Activated CD4-positive, alpha-beta T cell treated with anti-CD3 and anti-CD28 coated beads for 4 hours (primary cell): ENCODE data around the gene GBGT1.

Experiments used
- DNase-seq, 2 donors: peaks; one replicate each; pipeline ENCODE4 v3.0.0-alpha.2; 2020

The GBGT1 gene

GRCh38 chr9:133122935-133123611, 40.6 kb downstream of the GBGT1 start:
- no peak for DNase-seq

DNA sequence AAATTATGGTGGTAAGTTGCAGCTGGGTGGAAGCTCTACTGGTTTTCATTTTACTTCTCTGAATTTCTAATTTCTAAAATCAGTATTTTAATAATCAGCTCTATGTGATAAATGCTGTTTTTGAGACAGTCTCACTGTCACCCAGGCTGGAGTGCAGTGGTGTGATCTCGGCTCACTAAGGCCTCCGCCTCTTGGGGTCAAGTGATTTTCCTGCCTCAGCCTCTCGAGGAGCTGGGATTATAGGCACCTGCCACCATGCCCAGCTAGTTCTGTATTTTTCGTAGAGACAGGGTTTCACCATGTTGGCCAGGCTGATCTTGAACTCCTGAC, 41.1 kb downstream of the GBGT1 start:
- DNase-seq, result no peak

DNA sequence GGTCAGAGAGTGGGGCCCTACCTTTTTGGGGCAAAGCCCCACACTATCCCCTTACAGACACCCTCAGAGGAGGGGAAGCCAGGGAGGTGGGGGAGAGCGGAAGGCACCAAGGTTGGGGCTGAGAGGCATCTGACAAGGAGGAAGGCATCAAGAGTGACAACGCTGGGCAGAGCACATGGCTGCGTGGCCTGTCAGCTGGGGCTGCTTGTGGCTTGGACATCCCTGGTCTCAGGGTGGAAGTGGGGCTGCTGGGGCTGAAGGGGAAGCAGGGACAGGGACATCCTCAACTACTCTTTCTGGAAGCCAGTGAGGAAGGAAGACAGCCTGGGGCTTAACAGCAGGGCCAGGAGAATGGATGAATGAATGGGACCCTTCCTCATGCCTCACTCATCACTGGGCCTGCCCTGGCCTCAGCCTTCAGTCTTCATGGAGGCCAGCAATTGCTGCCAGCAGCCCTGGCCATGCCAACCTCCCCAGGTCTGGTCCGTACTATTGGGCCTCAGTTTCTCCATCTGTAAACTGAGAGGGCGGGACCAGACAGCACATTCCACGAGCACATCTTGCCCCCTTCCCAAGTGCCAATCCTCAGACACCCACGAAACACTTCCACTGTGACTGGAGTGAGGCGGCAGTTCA, 41.7 kb downstream of the GBGT1 start:
- no peak for DNase-seq

- peak; percentile 91 for DNase-seq
Measured at GRCh38 chr9:133121198-133121914, 42.4 kb downstream of the GBGT1 start, which contains the start of gene RALGDS. Gene RALGDS, minus strand, starts transcription at chr9:133121240. Its CDS starts 86 bp downstream, at chr9:133121154.

- DNase-seq, result no peak
Measured at GRCh38 chr9:133120501-133121197, 43.1 kb downstream of the GBGT1 start.

- DNase-seq, result no peak
Measured at GRCh38 chr9:133119846-133120500, 43.7 kb downstream of the GBGT1 start.

- DNase-seq, result no peak
Measured at GRCh38 chr9:133119103-133119845, 44.4 kb downstream of the GBGT1 start.

DNA sequence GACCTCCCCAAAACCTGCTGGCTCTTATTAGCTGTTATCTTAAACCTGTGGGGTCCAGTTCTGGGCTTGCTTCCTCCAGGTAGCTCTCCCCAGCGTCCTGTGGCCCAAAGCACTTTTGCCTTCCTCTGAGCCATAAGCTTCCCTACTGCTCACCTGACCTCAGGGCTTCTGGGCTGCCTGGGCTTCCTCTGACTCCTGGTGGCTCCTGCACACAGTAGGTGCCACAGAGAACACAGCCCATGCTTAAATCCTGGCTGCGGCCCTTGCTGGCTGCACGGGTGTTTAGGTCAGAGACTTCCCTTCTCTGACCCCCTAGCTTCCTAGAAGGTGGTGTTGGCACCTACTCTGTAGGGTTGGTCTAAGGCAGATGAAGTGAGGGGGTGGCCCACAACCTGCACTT, 45.1 kb downstream of the GBGT1 start:
- DNase-seq, result no peak

GRCh38 chr9:133118179-133118520, 45.6 kb downstream of the GBGT1 start:
- DNase-seq, result no peak

DNA sequence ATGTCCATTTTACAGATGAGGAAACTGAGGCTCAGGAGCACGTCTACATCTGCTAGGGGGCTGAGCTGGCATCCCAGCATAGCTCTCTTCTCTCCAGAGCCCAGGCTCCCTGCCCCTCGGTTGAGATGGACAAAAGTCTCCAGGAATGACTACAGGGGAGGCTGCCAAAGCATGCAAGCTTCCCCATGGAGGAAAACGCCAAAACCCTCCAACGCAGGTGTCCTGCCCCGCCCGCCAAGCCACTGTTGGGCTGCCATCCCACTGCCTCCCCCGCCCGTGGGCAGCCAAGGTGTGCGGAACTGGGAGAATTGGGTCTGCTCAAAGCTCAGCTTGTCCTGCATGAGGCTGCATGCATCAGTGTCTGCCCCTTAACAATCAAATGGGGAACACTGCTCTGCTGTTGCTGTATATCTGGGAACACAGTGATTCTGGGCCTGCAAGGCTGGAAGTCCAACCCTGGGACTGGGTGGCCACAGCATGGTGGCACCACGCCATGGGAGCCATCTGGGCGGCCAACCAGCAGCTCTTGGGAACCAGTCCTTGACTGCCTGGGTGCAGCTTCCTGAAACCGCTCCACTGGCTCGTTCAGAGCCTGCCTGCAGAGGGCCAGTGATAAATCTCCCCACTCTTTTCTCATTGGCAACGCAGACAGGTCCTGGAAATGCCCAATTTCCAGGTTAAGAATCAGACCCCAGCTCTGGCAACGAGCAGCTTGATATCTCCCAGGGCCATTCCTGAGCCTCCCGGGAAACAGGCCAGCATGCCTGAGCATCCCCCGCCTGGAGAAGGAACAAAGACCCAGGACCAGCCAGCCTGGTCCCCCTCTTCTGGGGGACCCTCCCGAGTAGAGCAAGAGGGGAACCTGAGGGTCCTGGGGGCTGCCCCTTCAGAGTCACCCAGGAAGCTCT, 46.2 kb downstream of the GBGT1 start:
- no peak for DNase-seq

- no peak for DNase-seq
Measured at GRCh38 chr9:133116346-133117231, 47.1 kb downstream of the GBGT1 start.

DNA sequence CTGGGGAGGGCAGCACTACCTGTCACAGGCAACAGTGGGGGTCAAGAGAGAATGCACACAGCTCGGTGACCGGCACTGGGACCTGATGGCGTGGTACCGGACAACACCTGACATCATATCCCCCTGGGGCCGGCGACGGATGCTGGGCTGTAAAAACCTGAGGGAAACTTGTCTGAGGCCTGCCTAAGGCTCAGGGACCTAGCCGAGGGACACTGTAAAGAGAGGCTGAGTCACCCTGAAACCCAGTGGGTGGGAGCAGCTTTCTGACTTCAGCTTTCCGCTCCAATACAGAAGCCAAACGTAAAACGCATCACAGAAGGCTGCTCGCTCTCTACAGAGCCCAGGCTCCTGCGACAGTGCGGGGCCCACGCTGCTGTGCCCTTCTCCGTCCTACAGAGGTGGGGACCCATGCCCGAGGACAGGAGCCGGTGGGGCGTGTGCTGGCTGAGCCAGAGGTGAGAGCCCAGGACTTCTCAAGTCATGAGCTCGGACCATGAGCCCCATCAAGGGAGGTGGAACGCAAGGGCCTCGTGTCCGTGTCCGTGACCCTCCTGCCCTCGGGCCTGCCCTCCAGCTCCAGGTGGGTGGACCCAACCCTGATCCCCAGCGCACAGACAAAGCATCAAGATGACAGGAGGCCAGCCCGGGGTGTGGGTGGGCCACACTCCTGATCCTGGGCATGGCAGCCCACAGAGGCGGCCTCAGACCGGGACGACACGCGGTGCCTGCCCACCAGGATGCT, 47.9 kb downstream of the GBGT1 start:
- DNase-seq, result peak; percentile 49 to 67

DNA sequence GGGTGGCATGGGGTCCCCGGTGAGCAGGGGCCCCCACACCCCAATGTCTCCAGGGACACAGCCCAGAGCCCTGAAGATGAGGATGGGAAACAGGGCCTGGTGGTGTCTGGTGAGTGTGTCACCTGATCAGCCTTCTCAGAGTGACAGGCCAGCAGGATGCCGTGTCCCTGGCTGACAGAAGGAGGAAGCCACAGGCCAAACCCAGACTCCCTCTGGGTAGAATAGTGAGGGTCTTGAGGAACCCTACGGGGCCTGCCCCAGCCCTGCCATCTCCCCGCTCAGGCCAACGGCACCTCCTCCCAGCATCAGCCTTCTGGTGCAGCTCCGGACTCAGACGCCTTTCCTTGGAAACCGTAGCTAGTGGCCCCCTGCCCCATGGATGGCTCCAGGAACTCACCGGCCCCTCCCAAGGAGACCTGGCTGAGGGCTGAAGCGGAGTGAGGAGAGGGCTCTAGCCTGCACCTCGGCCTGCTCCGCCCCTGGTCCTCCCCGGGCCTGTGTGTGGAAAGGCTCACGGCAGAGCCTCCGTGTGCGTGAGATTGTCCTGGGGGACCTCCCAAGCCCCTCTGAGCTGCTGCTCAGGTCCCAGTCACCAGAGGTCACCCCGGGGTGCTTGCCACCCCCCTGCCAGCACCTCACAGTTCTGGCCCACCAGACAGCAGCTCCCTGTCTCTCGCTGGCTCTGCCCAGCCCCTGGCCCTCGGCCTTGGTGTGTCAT, 48.7 kb downstream of the GBGT1 start:
- DNase-seq, result no peak

DNA sequence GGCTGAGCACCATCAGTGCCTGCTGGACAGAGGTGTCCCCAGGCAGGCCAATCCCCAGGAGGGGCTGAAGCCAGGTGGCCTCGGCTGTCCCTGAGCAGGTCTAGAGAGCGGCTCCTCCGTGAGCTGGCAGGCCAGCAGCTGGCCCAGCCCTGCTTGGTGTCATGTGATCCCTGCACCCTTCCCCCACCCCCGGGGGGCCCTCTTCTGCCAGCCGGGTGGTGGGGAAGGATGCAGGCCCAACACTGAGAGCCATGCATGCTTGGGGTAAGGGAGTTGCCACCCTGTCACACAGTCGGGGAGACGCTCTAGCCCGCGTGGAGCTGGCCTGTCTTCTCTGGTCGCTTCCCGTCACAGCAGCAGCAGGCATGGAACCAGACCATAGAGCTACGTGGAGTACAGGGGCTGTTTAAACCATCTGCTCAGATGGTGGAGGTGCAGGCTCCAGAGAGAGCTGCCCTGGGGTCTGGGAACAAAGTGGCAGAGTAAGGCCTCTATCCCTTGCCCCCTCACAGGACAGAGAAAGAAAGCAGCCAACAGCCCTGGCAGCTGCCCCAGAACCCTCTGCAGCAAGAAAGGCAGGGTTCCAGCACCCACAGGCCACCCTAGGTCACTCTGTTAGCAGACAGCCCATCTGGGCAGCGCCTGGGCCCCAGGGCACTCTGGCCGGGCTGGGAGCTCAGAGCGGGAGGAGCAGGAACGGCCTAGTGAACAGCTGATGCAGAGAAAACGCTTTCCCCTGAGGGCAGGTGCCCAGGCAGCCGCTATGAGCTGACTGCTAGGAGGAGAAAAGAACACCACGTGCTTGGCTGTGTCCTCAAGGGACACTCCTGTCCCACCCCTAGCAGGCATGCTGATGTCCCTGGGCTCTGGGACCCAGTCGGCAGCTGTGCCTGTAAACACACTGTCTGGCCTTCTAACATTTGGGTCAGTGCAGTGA, 49.5 kb downstream of the GBGT1 start:
- no peak for DNase-seq

GRCh38 chr9:133113163-133113948, 50.4 kb downstream of the GBGT1 start:
- no peak for DNase-seq

GRCh38 chr9:133112663-133113026, 51.1 kb downstream of the GBGT1 start:
- no peak for DNase-seq
